ENCODE results near the gene TMEM108.

DNA sequence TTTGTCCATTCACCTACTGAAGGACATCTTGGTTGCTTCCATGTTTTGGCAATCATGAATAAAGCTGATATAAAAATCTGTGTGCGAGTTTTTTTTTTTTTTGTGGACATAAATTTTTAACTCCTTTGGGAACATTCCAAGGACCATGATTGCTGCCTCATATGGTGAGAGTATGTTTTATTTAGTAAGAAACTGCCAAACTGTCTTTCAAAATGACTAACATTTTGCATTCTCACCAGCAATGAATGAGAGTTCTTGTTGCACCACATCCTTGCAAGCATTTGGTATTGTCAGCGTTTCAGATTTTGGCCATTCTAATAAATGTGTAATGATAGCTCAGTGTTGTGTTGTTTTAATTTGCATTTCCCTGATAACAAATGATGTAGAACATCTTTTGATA lies 12.7 kb downstream of the TMEM108 start:
- TF ChIP-seq POLR2A (IDR thresholded peaks at IDR 0.05; ENCODE audit: low read depth, low read length) (no peak), POLR2AphosphoS5 (IDR thresholded peaks at IDR 0.05; ENCODE audit: low read depth, low read length) (no peak), TAF1 (IDR thresholded peaks at IDR 0.05; ENCODE audit: borderline replicate concordance, low read depth, low read length) (no peak)
